Glomerular endothelial cell (primary cell): ENCODE results near the gene CRIP1. TPM values are rescaled to one million over a fixed set of nuclear protein-coding genes. Genes with fewer than 3 reads are reported as not detected.

Experiments
- DNase-seq: peaks from one replicate; pipeline ENCODE4 v3.0.0-alpha.2; 2011; ENCODE audit warnings: low read depth, low spot score; ENCODE audit errors: extremely low read depth
- total RNA-seq: library from RNA; depleted of rRNA; stranded (reverse); fragments of >200 nt; gene quantifications from 2 replicates; pipeline ENCODE4 v1.2.3, GENCODE V29; 2015

The CRIP1 gene
- total RNA-seq, 1 donor from 2014 or later: 2.0 TPM

GRCh38 chr14:105492031-105492970 is 5.6 kb downstream of the CRIP1 start:
- DNase-seq: no peak

- DNase-seq: no peak
Measured at GRCh38 chr14:105492971-105493871, 6.5 kb downstream of the CRIP1 start.

- DNase-seq: no peak
Measured at GRCh38 chr14:105493921-105494605, 7.4 kb downstream of the CRIP1 start.

GRCh38 chr14:105494606-105494929 is 7.9 kb downstream of the CRIP1 start:
- DNase-seq: no peak

GRCh38 chr14:105495101-105495989 is 8.7 kb downstream of the CRIP1 start:
- DNase-seq: no peak

GRCh38 chr14:105495990-105496830 is 9.5 kb downstream of the CRIP1 start:
- no peak for DNase-seq

GRCh38 chr14:105496831-105497591 is 10.3 kb downstream of the CRIP1 start:
- no peak for DNase-seq

- no peak for DNase-seq
Measured at GRCh38 chr14:105497671-105498429, 11.2 kb downstream of the CRIP1 start.

GRCh38 chr14:105498430-105499255 is 12.0 kb downstream of the CRIP1 start:
- no peak for DNase-seq

- DNase-seq: no peak
Measured at GRCh38 chr14:105499256-105500035, 12.8 kb downstream of the CRIP1 start.

GRCh38 chr14:105500036-105500725 is 13.5 kb downstream of the CRIP1 start:
- no peak for DNase-seq

- no peak for DNase-seq
Measured at GRCh38 chr14:105500726-105501101, 14.0 kb downstream of the CRIP1 start.

GRCh38 chr14:105501504-105502291 is 15.0 kb downstream of the CRIP1 start:
- no peak for DNase-seq

- DNase-seq: no peak
Measured at GRCh38 chr14:105502446-105503295, 16.0 kb downstream of the CRIP1 start.
